H1 (cell line): ENCODE data around the gene TGM3. TPM values are rescaled to one million over a fixed set of nuclear protein-coding genes. Genes with fewer than 3 reads are reported as not detected.

ENCODE experiments used
- CTCF ChIA-PET: fragments of 300-600 bp; sonication (Branson Sonifier 250); formaldehyde crosslinking; loops from one replicate; lab custom pipeline; 2021; ENCODE audit not compliant: partially characterized antibody; lab: Charles Lee
- POLR2A ChIA-PET: fragments of 300-600 bp; sonication (Branson Sonifier 250); formaldehyde crosslinking; loops from one replicate; lab custom pipeline; 2021; ENCODE audit warnings: inconsistent platforms; ENCODE audit not compliant: partially characterized antibody; lab: Charles Lee
- DNase-seq, 2 experiments: peaks; one replicate each; pipeline versions ENCODE4 v3.0.0 to v3.0.0-alpha.2; 2010 to 2022; ENCODE audit warnings: low spot score in 2 of 2, low read depth in 1 of 2, mixed read lengths in 1 of 2
- FAIRE-seq: peaks from 2 replicates; lab custom pipeline; 2011; peaks lifted over from hg19 to GRCh38; lab: Jason Lieb, UNC
- H2AFZ ChIP-seq: 2 replicates; pipeline ENCODE4 v1.8.1; 2012; ENCODE audit warnings: low read length, inconsistent platforms
- H2AK5ac ChIP-seq: 2 replicates; pipeline ENCODE4 v1.6.1; 2013; ENCODE audit warnings: low read depth, low read length
- H2BK120ac ChIP-seq: replicated peaks from 2 replicates; pipeline ENCODE3; 2013; ENCODE audit warnings: low read depth, low read length, inconsistent platforms
- H2BK12ac ChIP-seq: 2 replicates; pipeline ENCODE4 v1.6.1; 2013; ENCODE audit warnings: low read depth, low read length
- H2BK15ac ChIP-seq: 2 replicates; pipeline ENCODE4 v1.6.1; 2013; ENCODE audit warnings: low read length
- H2BK20ac ChIP-seq: 2 replicates; pipeline ENCODE4 v1.6.1; 2013; ENCODE audit warnings: low read length
- H2BK5ac ChIP-seq: 2 replicates; pipeline ENCODE4 v1.6.1; 2013; ENCODE audit warnings: low read depth, low read length
- H3K14ac ChIP-seq: 2 replicates; pipeline ENCODE4 v1.6.1; 2013; ENCODE audit warnings: inconsistent platforms; ENCODE audit not compliant: insufficient read length
- H3K18ac ChIP-seq: 2 replicates; pipeline ENCODE4 v1.6.1; 2013; ENCODE audit warnings: low read length; ENCODE audit errors: extremely low read depth
- H3K23ac ChIP-seq: 2 replicates; pipeline ENCODE4 v1.6.1; 2013; ENCODE audit warnings: inconsistent platforms; ENCODE audit not compliant: insufficient read length
- H3K23me2 ChIP-seq: 2 replicates; pipeline ENCODE4 v1.6.1; 2013; ENCODE audit warnings: low read depth, low read length
- H3K27ac ChIP-seq: 2 replicates; pipeline ENCODE4 v1.6.1; 2011; ENCODE audit warnings: low read depth, low read length, inconsistent platforms
- H3K27me3 ChIP-seq, 4 experiments: replicated peaks in 1 of 4; 1 replicate in 1 of 4; 2 replicates in 3 of 4; pipeline versions ENCODE4 v1.6.1 to v1.8.1; 2011 to 2013; ENCODE audit warnings: low read length in 3 of 4, mild to moderate bottlenecking in 3 of 4, inconsistent platforms in 2 of 4, mixed read lengths in 2 of 4, moderate library complexity in 1 of 4; ENCODE audit not compliant: control insufficient read depth in 3 of 4, insufficient read depth in 3 of 4; ENCODE audit errors: extremely low read depth in 1 of 4
- H3K36me3 ChIP-seq, 4 experiments: 2 replicates each; pipeline versions ENCODE4 v1.6.1 to v1.8.1; 2011 to 2013; ENCODE audit warnings: mild to moderate bottlenecking in 4 of 4, low read length in 3 of 4, moderate library complexity in 2 of 4, control low read depth in 1 of 4, inconsistent platforms in 1 of 4; ENCODE audit not compliant: insufficient read depth in 4 of 4, control insufficient read depth in 2 of 4
- H3K4ac ChIP-seq: replicated peaks from 2 replicates; pipeline ENCODE3; 2013; ENCODE audit warnings: low read length, low read depth, mixed read lengths, inconsistent platforms; ENCODE audit not compliant: insufficient read length
- H3K4me1 ChIP-seq, 4 experiments: replicated peaks in 1 of 4; 1 replicate in 1 of 4; 2 replicates in 3 of 4; pipeline versions ENCODE4 v1.6.1 to v1.8.1; 2011 to 2013; ENCODE audit warnings: low read length in 3 of 4, inconsistent platforms in 2 of 4, mixed read lengths in 1 of 4; ENCODE audit not compliant: insufficient read depth in 4 of 4, control insufficient read depth in 3 of 4
- H3K4me2 ChIP-seq, 2 experiments: 2 replicates each; pipeline versions ENCODE4 v1.6.1 to v1.8.1; 2011 to 2013; ENCODE audit warnings: low read depth in 2 of 2, low read length in 2 of 2, control low read depth in 1 of 2, inconsistent platforms in 1 of 2, mild to moderate bottlenecking in 1 of 2; ENCODE audit not compliant: insufficient read depth in 1 of 2
- H3K4me3 ChIP-seq, 4 experiments: fragments of 200-600, 300-600 bp in 1 of 4; sonication (generic), shearing (Covaris generic), sonication (Bioruptor Twin) in 1 of 4; 2 replicates each; pipeline versions ENCODE4 v1.5.1 to v1.8.1; 2011 to 2016; ENCODE audit warnings: low read length in 4 of 4, low read depth in 3 of 4, control low read depth in 2 of 4, inconsistent platforms in 2 of 4, mild to moderate bottlenecking in 2 of 4, mixed read lengths in 1 of 4, moderate library complexity in 1 of 4; ENCODE audit not compliant: insufficient read depth in 2 of 4; ENCODE audit errors: extremely low read depth in 1 of 4
- H3K56ac ChIP-seq: replicated peaks from 2 replicates; pipeline ENCODE3; 2013; ENCODE audit warnings: low read depth, mild to moderate bottlenecking, mixed read lengths, low read length, inconsistent platforms; ENCODE audit not compliant: insufficient read length
- H3K79me1 ChIP-seq: 2 replicates; pipeline ENCODE4 v1.6.1; 2013; ENCODE audit warnings: low read depth, low read length, control low read depth
- H3K79me2 ChIP-seq, 2 experiments: 2 replicates each; pipeline versions ENCODE4 v1.6.1 to v1.8.1; 2012 to 2013; ENCODE audit warnings: low read length in 2 of 2, mild to moderate bottlenecking in 2 of 2, inconsistent platforms in 1 of 2; ENCODE audit not compliant: insufficient read depth in 2 of 2, control insufficient read depth in 1 of 2
- H3K9ac ChIP-seq, 4 experiments: replicated peaks in 1 of 4; 1 replicate in 1 of 4; 2 replicates in 3 of 4; pipeline versions ENCODE4 v1.6.1 to v1.8.1; 2011 to 2013; ENCODE audit warnings: low read depth in 3 of 4, low read length in 3 of 4, control low read depth in 2 of 4, mild to moderate bottlenecking in 2 of 4, moderate library complexity in 2 of 4, inconsistent platforms in 1 of 4; ENCODE audit errors: extremely low read depth in 1 of 4
- H3K9me3 ChIP-seq, 2 experiments: 2 replicates each; pipeline versions ENCODE4 v1.6.1 to v1.8.1; 2012 to 2013; ENCODE audit warnings: mild to moderate bottlenecking in 2 of 2, moderate library complexity in 2 of 2, control low read depth in 1 of 2, inconsistent platforms in 1 of 2, low read depth in 1 of 2, low read length in 1 of 2, mixed read lengths in 1 of 2; ENCODE audit not compliant: insufficient read depth in 2 of 2
- H4K20me1 ChIP-seq, 2 experiments: replicated peaks in 1 of 2; 2 replicates each; pipeline versions ENCODE3 to v1.8.1; 2011 to 2013; ENCODE audit warnings: inconsistent platforms in 2 of 2, low read length in 2 of 2, mild to moderate bottlenecking in 1 of 2; ENCODE audit not compliant: insufficient read depth in 2 of 2, control insufficient read depth in 1 of 2
- H4K5ac ChIP-seq: 2 replicates; pipeline ENCODE4 v1.6.1; 2013; ENCODE audit warnings: low read length, low read depth, mixed read lengths, inconsistent platforms; ENCODE audit not compliant: insufficient read length
- H4K8ac ChIP-seq: 2 replicates; pipeline ENCODE4 v1.8.0; 2013; ENCODE audit warnings: mild to moderate bottlenecking, moderate library complexity, low read length, inconsistent platforms; ENCODE audit not compliant: insufficient read depth; ENCODE audit errors: extremely low read depth
- H4K91ac ChIP-seq: replicated peaks from 2 replicates; pipeline ENCODE3; 2013; ENCODE audit warnings: low read length, mixed read lengths, inconsistent platforms; ENCODE audit not compliant: insufficient read length
- NANOG ChIP-seq: IDR thresholded peaks from 2 replicates; pipeline ENCODE4 v1.6.1; 2011; ENCODE audit warnings: low read length, low read depth, mild to moderate bottlenecking, inconsistent platforms; ENCODE audit not compliant: insufficient read depth, poor library complexity, severe bottlenecking
- POLR2A ChIP-seq, 2 experiments: IDR thresholded peaks; 1 replicate in 1 of 2; 2 replicates in 1 of 2; pipeline ENCODE4 v1.6.1; 2011; ENCODE audit warnings: low read depth in 2 of 2, low read length in 2 of 2, mild to moderate bottlenecking in 2 of 2; ENCODE audit errors: control extremely low read depth in 1 of 2
- POLR2AphosphoS5 ChIP-seq: IDR thresholded peaks from 2 replicates; pipeline ENCODE4 v1.6.1; 2011; ENCODE audit warnings: low read depth, low read length
- WGBS, 2 experiments: shearing (Covaris generic) in 1 of 2; methylation state at CpG; one replicate each; pipeline versions ENCODE4 v1.1.6 to v1.1.7; 2013 to 2015; ENCODE audit warnings: low lambda C conversion rate in 2 of 2, mixed read lengths in 2 of 2, inconsistent platforms in 1 of 2, low coverage in 1 of 2, missing lambda C conversion rate in 1 of 2; ENCODE audit not compliant: insufficient replicate concordance in 2 of 2, insufficient coverage in 1 of 2, insufficient read length in 1 of 2; ENCODE audit errors: extremely low coverage in 1 of 2, missing lambda C conversion rate in 1 of 2; 5-methylcytosine and 5-hydroxymethylcytosine counted together
- polyA plus RNA-seq, 7 experiments: library from polyadenylated mRNA; depleted of rRNA in 3 of 7; stranded (reverse) in 5 of 7; unstranded in 2 of 7; fragments of >200 nt in 5 of 7; fragments of 200-250 nt in 2 of 7; gene quantifications; 1 replicate in 5 of 7; 2 replicates in 1 of 7; 4 replicates in 1 of 7; pipeline versions ENCODE4 v1.2.1 to v1.2.3, GENCODE V29; 2011 to 2013; ENCODE audit warnings: missing spikeins in 2 of 7, mixed read lengths in 2 of 7
- total RNA-seq: library from RNA; stranded (reverse); fragmentation: NEBNext Ultra II Directional; extraction: Animal tissue kit (Norgen Biotek cat#: 25700); gene quantifications from 2 replicates; pipeline ENCODE4 v1.2.1, GENCODE V29; 2021

The TGM3 gene
- total and polyA plus RNA-seq, 2 of the 8 experiments (the other 6 are each of a cell fraction or from before 2014, with no cell fraction given) = 0.12 TPM; not detected in 1

GRCh38 chr20:2273634-2274302, 22.0 kb upstream of the TGM3 start:
- Histone ChIP-seq H3K56ac (no peak overlapping the region), H3K27ac (no peak overlapping the region), H4K5ac (no peak overlapping the region), H3K9ac (peak overlapping the region in 1 of 4 experiments; percentile 11; a peak in 1 of 7 replicates), H3K9me3 (no peaks in the 10 kb centered on the region), H4K8ac (no peak overlapping the region), H3K23ac (no peak overlapping the region), H3K4me1 (no peaks in the 10 kb centered on the region), H3K23me2 (no peaks in the 10 kb centered on the region), H3K36me3 (no peaks in the 10 kb centered on the region), H3K79me2 (no peaks in the 10 kb centered on the region), H3K4me2 (no peak overlapping the region), H3K4me3 (no peak overlapping the region), H2BK15ac (no peak overlapping the region), H3K27me3 (no peaks in the 10 kb centered on the region), H3K18ac (no peak overlapping the region), H3K79me1 (no peaks in the 10 kb centered on the region), H2BK20ac (no peak overlapping the region), H2BK5ac (no peak overlapping the region), H2BK120ac (no peak overlapping the region), H2BK12ac (no peak overlapping the region), H2AFZ (no peak overlapping the region), H3K4ac (no peak overlapping the region), H4K20me1 (no peaks in the 10 kb centered on the region), H3K14ac (no peak overlapping the region), H2AK5ac (no peak overlapping the region), H4K91ac (no peak overlapping the region)
- FAIRE-seq (no peak), DNase-seq (no peak)
- ChIA-PET POLR2A (no interaction called here), CTCF (interaction anchor here (0.6 to 3.2 kb wide), 8 partner anchors 8 to 156 kb away, joined by 3 to 10 read pairs (median 4); no protein-coding TSS in a partner anchor)
- 88% methylated on average over 7 of the region's 7 CpGs; no CpG with 5 or more reads in 1 of the 2 experiments for WGBS, 2 experiments
- TF ChIP-seq POLR2A (IDR thresholded peaks at IDR 0.05; ENCODE audit: control extremely low read depth in 1 of 2, low read depth in 2 of 2, low read length in 2 of 2) (no peak), POLR2AphosphoS5 (no peak), NANOG (no peak)
